HepG2 (cell line): ENCODE data around the gene SPTBN4. TPM values are rescaled to one million over a fixed set of nuclear protein-coding genes. Genes with fewer than 3 reads are reported as not detected.

Experiments
- CHCHD3 ChIP-seq: sonication (generic); formaldehyde crosslinking; IDR thresholded peaks from 2 replicates; pipeline ENCODE4 v1.8.0; 2022; ENCODE audit warnings: mild to moderate bottlenecking, missing genetic modification reagents, moderate library complexity
- HDAC2 ChIP-seq: sonication (generic); formaldehyde crosslinking; IDR thresholded peaks from 2 replicates; pipeline ENCODE4 v1.4.0; 2020; ENCODE audit warnings: missing genetic modification reagents
- KAT7 ChIP-seq: IDR thresholded peaks from 2 replicates; pipeline ENCODE4 v1.6.1; 2018; ENCODE audit warnings: borderline replicate concordance, missing compliant biosample characterization
- MXI1 ChIP-seq: IDR thresholded peaks from 3 replicates; pipeline ENCODE4 v1.6.1; 2012; ENCODE audit warnings: low read depth, low read length, inconsistent platforms, borderline replicate concordance
- NFRKB ChIP-seq: fragments of 450-650 bp; IDR thresholded peaks from 2 replicates; pipeline ENCODE4 v1.6.1; 2017
- NR1H2 ChIP-seq: sonication (generic); formaldehyde crosslinking; IDR thresholded peaks from 2 replicates; pipeline ENCODE4 v1.8.1; 2022; ENCODE audit warnings: low read depth, missing genetic modification reagents, borderline replicate concordance
- RCOR2 ChIP-seq: IDR thresholded peaks from 2 replicates; pipeline ENCODE4 v1.6.1; 2016; ENCODE audit warnings: missing biosample characterization, missing genetic modification reagents
- SNAI1 ChIP-seq: sonication (generic); formaldehyde crosslinking; IDR thresholded peaks from 2 replicates; pipeline ENCODE4 v1.5.0; 2020; ENCODE audit warnings: mild to moderate bottlenecking, missing genetic modification reagents, borderline replicate concordance
- THYN1 ChIP-seq: sonication (generic); formaldehyde crosslinking; IDR thresholded peaks from 2 replicates; pipeline ENCODE4 v1.8.1; 2023; ENCODE audit warnings: low read depth, mild to moderate bottlenecking, moderate library complexity, missing genetic modification reagents, borderline replicate concordance
- ZBTB34 ChIP-seq: sonication (generic); formaldehyde crosslinking; IDR thresholded peaks from 2 replicates; pipeline ENCODE4 v1.8.0; 2022; ENCODE audit warnings: mild to moderate bottlenecking, missing genetic modification reagents
- ZBTB38 ChIP-seq: sonication (generic); formaldehyde crosslinking; IDR thresholded peaks from 2 replicates; pipeline ENCODE4 v1.5.1; 2020; ENCODE audit warnings: mild to moderate bottlenecking, missing genetic modification reagents
- ZFP41 ChIP-seq: sonication (generic); formaldehyde crosslinking; IDR thresholded peaks from 2 replicates; pipeline ENCODE4 v1.4.0; 2020; ENCODE audit warnings: mild to moderate bottlenecking, missing genetic modification reagents, borderline replicate concordance
- ZNF564 ChIP-seq: sonication (generic); formaldehyde crosslinking; IDR thresholded peaks from 2 replicates; pipeline ENCODE4 v1.8.1; 2023; ENCODE audit warnings: mild to moderate bottlenecking, missing genetic modification reagents
- ZNF83 ChIP-seq: sonication (generic); formaldehyde crosslinking; IDR thresholded peaks from 2 replicates; pipeline ENCODE4 v1.4.0; 2020; ENCODE audit warnings: missing genetic modification reagents, mild to moderate bottlenecking, borderline replicate concordance
- polyA plus RNA-seq, 8 experiments: library from polyadenylated mRNA; depleted of rRNA in 3 of 8; stranded (reverse) in 7 of 8; unstranded in 1 of 8; fragments of >200 nt; fragmentation: Illumina TruSeq in 4 of 8; extraction: Trizol in 4 of 8; gene quantifications; 2 replicates each; pipeline versions ENCODE4 v1.2.1 to v1.2.3, GENCODE V29; 2011 to 2016; ENCODE audit warnings: low read depth in 4 of 8, missing spikeins in 1 of 8, mixed read lengths in 1 of 8; ENCODE audit not compliant: insufficient read depth in 1 of 8
- total RNA-seq, 5 experiments: library from RNA; depleted of rRNA; stranded (reverse); fragments of >200 nt; fragmentation: Illumina TruSeq; extraction: Trizol; gene quantifications; 2 replicates each; pipeline ENCODE4 v1.2.3, GENCODE V29; 2016; ENCODE audit warnings: low read depth in 1 of 5
- TF ChIP-seq, protein P1 (sequence below): sonication (generic); formaldehyde crosslinking; IDR thresholded peaks from 2 replicates; pipeline ENCODE4 v1.4.0; 2020; ENCODE audit warnings: missing genetic modification reagents
- TF ChIP-seq, protein P2 (sequence below): sonication (generic); formaldehyde crosslinking; IDR thresholded peaks from 2 replicates; pipeline ENCODE4 v1.4.0; 2020; ENCODE audit warnings: missing genetic modification reagents, mild to moderate bottlenecking, borderline replicate concordance
- TF ChIP-seq, protein P3 (sequence below): sonication (generic); formaldehyde crosslinking; IDR thresholded peaks from 2 replicates; pipeline ENCODE4 v1.5.1; 2020; ENCODE audit warnings: mild to moderate bottlenecking, missing genetic modification reagents, borderline replicate concordance
- TF ChIP-seq, protein P4 (sequence below): sonication (generic); formaldehyde crosslinking; IDR thresholded peaks from 2 replicates; pipeline ENCODE4 v1.8.1; 2023; ENCODE audit warnings: mild to moderate bottlenecking, missing genetic modification reagents, borderline replicate concordance

Gene SPTBN4
- total and polyA plus RNA-seq, 2 of the 13 experiments (the other 11 are each of a cell fraction or from before 2014, with no cell fraction given): 0.11 TPM

DNA sequence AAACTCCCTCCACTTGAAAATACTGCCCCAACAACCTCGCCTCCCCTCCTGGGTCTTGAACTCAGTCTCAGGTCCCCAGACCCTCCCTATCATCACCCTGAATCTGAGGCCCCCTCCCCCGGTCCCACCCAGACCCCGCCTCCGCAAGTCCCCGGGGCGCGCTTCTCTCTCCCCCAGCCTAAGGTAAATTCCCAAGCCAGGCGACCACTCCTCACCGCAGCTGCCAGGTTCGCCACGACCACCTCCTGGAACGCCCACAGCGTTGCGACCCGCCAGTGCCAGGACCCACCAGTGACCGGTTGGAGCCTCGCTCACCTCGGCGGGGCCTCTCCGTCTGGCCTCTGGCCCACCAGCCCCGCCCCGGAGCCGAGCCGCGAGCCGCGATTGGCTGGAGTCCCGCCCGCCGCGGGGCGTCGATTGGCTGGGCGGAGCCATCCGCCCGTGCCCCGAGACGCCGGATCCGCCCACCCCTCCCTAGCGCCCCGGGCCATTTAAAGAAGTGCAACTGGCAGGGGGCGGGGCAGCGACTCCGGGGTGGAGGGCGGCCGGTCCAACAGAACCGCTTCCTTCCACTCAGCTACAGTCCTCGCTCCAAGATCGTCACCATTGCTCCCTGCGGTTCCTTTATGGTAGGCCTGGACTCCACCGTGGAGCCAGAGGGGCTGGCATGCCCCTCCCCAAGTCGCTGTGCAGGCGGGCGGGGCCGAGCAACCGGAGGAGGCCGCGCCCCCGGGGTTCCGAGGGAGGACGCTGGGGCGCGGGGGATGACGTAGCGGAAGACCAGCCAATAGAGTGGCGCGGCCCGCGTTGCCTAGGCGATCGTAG is 22.6 kb upstream of the SPTBN4 start, which contains the start of gene SERTAD3 (continued):
- TF ChIP-seq ZBTB38: 0 out of 2 replicates have a peak, but pooled peaks have one; percentile 60
- no peak for TF ChIP-seq CHCHD3 (CRISPR knock-in tag)
- TF ChIP-seq KAT7: peak; percentile 62; the same call in 1 of the 2 replicates
- TF ChIP-seq NR1H2: no peak
- TF ChIP-seq, protein P1, sequence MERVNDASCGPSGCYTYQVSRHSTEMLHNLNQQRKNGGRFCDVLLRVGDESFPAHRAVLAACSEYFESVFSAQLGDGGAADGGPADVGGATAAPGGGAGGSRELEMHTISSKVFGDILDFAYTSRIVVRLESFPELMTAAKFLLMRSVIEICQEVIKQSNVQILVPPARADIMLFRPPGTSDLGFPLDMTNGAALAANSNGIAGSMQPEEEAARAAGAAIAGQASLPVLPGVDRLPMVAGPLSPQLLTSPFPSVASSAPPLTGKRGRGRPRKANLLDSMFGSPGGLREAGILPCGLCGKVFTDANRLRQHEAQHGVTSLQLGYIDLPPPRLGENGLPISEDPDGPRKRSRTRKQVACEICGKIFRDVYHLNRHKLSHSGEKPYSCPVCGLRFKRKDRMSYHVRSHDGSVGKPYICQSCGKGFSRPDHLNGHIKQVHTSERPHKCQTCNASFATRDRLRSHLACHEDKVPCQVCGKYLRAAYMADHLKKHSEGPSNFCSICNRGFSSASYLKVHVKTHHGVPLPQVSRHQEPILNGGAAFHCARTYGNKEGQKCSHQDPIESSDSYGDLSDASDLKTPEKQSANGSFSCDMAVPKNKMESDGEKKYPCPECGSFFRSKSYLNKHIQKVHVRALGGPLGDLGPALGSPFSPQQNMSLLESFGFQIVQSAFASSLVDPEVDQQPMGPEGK (CRISPR knock-in tag): peak; percentile 89
- no peak for TF ChIP-seq THYN1
- no peak for TF ChIP-seq ZNF83 (CRISPR knock-in tag)
- TF ChIP-seq HDAC2 (CRISPR knock-in tag): no peak
- no peak for TF ChIP-seq ZBTB34 (CRISPR knock-in tag)
- TF ChIP-seq ZFP41 (CRISPR knock-in tag): no peak
- TF ChIP-seq MXI1: peak; percentile 64; the same call in 2 of the 3 replicates
- TF ChIP-seq RCOR2 (CRISPR knock-in tag): no peak
- no peak for TF ChIP-seq NFRKB
- TF ChIP-seq, protein P2, sequence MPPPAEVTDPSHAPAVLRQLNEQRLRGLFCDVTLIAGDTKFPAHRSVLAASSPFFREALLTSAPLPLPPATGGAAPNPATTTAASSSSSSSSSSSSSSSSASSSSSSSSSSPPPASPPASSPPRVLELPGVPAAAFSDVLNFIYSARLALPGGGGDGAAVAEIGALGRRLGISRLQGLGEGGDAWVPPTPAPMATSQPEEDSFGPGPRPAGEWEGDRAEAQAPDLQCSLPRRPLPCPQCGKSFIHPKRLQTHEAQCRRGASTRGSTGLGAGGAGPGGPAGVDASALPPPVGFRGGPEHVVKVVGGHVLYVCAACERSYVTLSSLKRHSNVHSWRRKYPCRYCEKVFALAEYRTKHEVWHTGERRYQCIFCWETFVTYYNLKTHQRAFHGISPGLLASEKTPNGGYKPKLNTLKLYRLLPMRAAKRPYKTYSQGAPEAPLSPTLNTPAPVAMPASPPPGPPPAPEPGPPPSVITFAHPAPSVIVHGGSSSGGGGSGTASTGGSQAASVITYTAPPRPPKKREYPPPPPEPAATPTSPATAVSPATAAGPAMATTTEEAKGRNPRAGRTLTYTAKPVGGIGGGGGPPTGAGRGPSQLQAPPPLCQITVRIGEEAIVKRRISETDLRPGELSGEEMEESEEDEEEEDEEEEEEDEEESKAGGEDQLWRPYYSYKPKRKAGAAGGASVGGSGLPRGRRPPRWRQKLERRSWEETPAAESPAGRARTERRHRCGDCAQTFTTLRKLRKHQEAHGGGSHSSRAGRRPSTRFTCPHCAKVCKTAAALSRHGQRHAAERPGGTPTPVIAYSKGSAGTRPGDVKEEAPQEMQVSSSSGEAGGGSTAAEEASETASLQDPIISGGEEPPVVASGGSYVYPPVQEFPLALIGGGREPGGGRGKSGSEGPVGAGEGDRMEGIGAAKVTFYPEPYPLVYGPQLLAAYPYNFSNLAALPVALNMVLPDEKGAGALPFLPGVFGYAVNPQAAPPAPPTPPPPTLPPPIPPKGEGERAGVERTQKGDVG (CRISPR knock-in tag): no peak
- TF ChIP-seq, protein P3, sequence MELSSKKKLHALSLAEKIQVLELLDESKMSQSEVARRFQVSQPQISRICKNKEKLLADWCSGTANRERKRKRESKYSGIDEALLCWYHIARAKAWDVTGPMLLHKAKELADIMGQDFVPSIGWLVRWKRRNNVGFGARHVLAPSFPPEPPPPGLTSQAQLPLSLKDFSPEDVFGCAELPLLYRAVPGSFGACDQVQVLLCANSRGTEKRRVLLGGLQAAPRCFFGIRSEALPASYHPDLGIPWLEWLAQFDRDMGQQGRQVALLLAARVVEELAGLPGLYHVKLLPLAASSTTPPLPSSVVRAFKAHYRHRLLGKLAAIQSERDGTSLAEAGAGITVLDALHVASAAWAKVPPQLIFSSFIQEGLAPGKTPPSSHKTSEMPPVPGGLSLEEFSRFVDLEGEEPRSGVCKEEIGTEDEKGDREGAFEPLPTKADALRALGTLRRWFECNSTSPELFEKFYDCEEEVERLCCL (CRISPR knock-in tag): peak; percentile 87
- TF ChIP-seq SNAI1: peak; percentile 79; the same call in 1 of the 2 replicates
- TF ChIP-seq, protein P4, sequence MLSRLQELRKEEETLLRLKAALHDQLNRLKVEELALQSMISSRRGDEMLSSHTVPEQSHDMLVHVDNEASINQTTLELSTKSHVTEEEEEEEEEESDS (CRISPR knock-in tag): no peak
- 0 out of 2 replicates have a peak, but pooled peaks have one; percentile 67 for TF ChIP-seq ZNF564 (CRISPR knock-in tag)
